NCI-H345 treated with DMSO at 0.1 percent for 48 hours (cell line): Measurements from ENCODE around the gene RAB10.
"Not testable (repeated sequence)": the region's sequence is repeated elsewhere in the genome, so short reads cannot be mapped to it uniquely, and the experiment has no call there.

Experiments used
- DNase-seq: peaks from one replicate; lab custom pipeline; 2025; ENCODE audit not compliant: unreplicated experiment; lab: John Stamatoyannopoulos, UW

Gene RAB10

DNA sequence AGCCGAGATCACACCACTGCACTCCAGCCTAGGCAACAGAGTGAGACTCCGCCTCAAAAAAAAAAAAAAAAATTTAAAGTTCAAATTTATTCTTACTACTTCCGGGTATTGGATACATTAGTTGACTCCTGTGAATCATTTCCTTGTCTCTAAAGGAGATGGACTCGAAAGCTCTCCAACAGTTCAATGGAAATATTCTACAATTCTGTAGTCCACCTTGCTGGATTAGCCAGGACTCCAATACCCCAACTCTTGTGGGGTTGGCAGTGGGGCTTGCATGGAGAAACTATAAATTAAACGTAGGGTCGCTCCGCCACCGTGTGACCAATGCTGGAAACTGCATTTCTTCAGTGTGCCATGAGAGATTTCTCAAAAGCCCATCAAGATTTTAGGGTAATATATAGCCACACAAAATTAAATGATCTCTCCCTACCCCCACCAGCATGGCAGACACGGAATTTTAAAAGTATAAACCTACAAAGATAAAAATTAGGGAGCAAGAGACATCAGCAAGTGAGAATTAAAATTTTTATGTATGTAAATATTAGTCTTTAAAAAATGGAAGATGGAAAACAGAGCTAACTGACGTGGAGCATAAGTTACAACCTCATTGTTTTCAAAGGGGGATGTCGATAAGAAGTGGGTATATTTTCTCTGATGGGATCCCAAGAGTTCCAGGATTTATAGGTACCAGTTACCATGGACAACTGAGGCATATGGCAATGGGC lies 111.2 kb downstream of the RAB10 start:
- peak; percentile 33 for DNase-seq

DNA sequence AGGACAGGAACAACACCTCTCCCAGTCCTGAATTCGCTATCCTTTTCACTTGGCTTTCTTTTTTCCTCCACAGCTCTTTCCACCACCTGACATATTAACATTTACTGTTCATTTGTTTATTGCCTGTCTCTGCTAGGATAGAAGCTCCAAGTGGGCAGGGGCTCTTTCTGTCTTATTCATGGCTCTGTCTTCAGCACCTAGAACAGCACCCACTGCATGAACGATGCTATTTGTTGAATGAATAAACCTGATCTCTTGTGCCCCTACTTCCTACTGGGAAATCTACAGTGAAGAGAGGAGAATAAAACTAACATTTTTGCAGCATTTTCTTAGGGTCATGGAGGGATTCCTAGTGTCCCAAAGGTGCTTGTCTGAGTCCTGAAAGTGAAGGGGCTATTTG lies 114.6 kb downstream of the RAB10 start:
- no peak for DNase-seq

DNA sequence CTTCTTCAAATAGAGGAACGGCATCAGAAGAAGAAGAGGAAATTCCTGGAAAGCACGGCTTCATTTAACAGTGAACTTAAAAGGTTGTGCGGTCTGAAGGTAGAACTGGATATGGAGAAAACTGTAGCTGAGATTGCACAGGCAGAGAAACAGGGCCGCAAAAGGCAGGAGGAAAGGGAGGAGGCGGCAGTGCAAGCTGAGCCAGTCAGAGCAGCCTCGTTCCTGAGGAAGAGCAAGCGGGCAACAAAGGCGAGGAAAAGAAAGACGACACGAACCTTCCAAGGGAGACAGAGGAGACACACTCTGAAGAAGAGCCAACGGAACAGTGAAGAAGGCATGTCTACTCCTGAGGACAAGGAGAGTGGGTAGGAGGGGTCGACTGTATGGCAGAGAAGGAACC lies 116.4 kb downstream of the RAB10 start:
- no peak for DNase-seq

DNA sequence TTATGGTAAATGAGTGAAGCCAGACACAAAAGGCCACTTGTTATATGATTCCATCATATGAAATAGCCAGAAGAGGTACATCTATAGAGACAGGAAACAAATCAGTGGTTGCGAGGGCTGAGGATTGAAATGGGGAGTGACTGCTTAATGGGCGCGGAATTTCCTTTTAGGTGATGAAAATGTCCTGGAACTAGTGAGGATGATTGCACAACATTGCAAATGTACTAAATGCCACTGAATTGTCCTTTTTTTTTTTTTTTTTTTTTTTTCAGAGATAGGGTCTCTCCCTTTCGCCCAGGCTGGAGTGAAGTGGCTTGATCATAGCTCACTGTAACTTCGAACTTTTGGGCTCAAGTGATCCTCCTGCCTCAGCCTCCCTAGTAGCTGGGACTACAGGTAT lies 123.7 kb downstream of the RAB10 start:
- DNase-seq, result no peak

DNA sequence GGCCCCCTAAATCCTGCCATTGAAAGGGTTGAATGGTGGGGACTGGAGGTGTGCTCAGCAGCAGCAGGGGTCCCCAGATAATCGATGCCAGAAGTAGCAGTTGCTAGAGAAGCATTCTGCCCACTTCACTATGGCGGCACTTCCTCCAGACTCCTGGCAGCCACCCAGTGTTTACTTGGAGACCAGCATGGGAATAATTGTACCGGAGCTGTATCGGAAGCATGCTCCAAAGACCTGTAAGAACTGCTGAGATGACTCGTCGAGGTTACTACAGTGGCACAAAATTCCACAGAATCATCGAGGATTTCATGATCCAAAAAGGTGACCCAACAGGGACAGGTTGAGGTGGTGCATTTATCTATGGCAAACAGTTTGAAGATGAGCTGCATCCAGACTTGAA lies 128.0 kb downstream of the RAB10 start:
- DNase-seq, result no peak

DNA sequence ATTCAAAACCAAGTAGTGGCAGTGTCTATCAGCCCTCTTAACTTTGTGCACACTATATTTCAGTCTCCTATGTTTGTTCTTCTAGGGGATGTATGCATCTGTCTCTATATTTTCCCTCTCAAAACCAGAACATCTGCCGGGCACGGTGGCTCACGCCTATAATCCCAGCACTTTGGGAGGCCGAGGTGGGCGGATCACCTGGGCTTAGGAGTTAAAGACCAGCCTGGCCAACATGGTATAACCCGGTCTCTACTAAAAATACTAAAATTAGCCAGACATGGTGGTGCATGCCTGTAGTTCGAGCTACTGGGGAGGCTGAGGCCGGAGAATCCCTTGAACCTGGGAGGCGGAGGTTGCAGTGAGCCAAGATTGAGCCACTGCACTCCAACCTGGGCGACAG lies 129.1 kb downstream of the RAB10 start:
- no peak for DNase-seq

DNA sequence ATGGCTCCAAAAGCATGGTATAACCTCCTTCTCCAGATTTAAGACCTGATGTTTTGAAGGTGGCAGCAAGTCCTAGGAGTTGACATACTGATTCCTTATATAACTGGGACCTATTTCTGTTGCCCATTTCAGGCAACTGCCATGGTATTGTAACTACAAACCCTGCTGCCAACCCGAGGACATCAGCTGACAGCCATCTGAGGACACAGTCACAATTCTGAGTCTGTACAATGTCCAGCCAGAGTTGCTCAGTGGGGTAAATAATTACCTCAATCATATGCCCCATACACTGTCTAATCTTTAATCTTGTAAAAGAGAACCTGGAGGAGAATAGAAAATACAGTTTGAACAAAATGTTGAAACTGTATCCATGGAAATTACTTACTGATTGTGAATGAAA lies 130.3 kb downstream of the RAB10 start:
- no peak for DNase-seq

DNA sequence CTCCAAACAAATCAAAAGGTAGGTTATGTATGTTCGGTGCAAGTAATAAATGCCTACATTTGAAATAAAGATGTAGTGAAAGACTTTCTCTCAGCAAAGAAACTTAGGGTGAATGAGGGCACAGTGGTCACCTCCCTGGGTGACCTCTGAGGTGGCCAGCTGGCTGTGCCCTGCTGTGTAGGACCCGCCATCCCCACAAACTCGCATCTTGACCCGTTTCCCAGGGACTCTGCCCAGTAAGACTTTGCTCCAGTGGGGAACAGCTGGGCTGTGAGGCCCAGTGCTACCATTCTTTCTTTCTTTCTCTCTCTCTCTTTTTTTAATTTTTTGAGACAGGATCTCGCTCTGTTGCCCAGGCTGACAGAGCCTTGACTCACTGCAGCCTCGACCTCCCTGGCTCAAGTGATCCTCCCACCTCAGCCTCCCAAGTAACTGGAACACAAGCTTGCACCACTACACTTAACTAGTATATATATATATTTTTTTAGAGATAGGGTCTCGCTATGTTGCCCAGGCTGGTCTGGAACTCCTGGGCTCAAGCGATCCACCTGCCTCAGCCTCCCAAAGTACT lies 130.8 kb downstream of the RAB10 start:
- DNase-seq, result no peak

DNA sequence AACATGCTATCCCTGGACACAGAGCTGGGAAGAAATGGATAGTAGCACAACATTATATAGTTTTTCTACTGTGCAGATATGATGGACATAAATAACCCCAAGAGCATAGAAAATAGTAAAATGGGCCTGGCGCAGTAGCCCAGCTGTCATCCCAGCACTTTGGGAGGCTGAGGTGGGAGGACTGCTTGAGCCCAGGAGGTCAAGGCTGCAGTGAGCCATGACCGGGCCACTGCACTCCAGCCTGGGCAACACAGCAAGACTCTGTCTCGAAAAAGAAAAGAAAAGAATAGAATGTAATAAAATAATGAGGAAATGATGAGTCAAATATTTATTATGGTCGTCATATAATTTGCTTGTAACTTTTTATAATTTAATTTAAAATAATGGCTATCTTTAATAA lies 131.5 kb downstream of the RAB10 start:
- DNase-seq, result no peak

DNA sequence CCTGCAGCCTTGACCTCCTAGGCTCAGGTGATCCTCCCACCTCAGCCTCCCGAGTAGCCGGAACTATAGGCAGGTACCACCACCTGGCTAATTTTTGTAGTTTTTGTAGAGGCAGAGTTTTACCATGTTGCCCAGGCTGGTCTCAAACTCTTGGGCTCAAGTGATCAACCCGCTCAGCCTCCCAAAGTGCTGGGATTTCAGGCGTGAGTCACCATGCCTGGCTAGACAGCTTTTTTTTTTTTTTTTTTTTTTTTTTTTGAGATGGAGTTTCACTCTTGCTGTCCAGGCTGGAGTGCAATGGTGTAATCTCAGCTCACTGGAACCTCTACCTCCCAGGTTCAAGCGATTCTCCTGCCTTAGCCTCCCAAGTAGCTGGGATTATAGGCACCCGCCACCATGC lies 132.7 kb downstream of the RAB10 start:
- not testable (repeated sequence) for DNase-seq

DNA sequence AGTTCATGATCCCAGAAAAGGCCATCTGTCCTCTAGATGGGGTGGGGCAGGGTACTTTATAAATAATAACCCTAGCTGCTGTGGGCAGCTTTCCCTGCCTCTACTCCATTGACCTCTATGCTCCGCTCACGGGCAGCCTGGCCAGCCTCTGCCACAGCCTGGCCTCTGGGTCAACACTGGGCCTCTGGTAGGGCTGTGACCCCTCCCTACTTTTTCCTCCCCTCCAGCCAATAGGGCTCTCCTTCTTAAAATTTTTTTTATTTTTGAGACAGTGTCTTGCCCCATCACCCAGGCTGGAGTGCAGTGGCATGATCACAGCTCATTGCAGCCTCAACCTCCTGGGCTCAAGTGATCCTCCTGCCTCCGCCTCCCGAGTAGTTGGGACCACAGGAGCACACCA lies 134.9 kb downstream of the RAB10 start:
- DNase-seq, result no peak

DNA sequence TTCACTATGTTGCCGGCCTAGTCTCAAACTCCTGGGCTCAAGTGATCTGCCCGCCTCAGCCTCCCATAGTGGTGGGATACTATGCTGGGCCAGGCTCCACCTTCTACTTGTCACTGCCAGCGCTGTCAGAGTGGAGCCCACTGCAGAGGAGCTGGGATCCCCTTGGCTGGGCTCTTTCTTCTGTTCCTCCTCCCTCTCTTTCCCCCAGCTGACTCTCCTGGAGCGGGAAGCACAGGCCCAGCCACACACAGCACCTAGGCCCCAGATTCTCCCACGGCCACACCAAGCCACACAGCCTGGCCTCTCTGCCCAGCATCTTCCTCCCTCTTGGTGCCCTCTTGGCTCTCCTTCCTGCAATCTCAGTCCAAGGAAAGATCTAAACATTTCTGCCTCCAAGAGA lies 135.3 kb downstream of the RAB10 start:
- DNase-seq, result no peak

DNA sequence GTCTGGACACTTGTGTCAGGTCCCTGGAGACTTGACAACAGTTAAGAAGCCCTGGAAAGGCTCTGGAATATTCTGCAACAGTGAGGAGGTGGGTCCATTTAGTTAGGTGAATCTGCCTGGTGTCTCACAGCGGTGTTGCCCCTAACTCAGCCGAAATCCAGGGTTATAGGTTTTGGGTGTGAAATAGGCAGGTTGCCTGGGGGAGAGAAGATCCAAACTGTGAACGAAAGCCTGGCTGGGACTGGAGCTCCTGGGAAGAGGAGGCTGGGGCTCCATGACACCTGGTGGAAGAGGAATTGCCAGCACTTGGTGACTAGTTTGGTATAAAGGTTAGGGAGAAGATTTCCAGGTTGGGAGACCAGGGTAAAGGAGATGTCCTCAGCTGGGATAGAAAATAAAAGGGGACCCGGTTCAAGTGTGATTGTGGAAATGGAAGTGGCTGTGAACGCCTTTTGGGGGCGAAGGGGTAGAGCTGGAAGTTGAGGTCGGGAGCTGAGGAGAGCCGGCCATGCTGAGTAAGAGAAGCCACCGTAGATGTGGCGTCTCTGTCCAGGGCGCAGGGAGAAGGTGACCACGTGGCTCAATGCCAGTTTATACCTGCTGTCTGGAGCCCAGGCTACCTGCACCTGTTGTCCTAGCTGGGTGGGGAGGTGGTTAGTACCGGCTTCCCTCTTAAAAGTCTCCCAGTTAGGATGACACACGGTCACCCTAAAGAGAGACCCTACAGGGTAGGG lies 136.0 kb downstream of the RAB10 start:
- DNase-seq, result no peak

DNA sequence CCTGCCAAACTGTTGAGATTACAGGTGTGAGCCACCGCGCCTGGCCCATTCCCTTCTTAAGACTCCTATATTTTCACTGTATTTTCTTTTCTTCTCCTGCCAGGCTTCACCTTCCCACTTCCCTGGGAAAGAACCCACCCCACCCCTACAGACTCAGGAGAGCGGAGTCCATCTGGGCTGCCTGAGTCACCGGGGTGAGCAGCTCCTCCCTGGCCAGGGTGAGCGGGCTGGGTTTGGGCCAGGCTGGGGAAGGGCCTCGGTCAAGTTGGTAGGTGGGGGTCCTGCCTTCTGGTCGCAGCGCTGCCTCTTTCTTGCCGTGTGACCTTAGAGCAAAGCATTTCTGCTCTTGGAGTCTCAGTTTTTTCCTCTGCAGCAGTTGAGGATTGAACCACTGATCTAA lies 136.9 kb downstream of the RAB10 start:
- no peak for DNase-seq

DNA sequence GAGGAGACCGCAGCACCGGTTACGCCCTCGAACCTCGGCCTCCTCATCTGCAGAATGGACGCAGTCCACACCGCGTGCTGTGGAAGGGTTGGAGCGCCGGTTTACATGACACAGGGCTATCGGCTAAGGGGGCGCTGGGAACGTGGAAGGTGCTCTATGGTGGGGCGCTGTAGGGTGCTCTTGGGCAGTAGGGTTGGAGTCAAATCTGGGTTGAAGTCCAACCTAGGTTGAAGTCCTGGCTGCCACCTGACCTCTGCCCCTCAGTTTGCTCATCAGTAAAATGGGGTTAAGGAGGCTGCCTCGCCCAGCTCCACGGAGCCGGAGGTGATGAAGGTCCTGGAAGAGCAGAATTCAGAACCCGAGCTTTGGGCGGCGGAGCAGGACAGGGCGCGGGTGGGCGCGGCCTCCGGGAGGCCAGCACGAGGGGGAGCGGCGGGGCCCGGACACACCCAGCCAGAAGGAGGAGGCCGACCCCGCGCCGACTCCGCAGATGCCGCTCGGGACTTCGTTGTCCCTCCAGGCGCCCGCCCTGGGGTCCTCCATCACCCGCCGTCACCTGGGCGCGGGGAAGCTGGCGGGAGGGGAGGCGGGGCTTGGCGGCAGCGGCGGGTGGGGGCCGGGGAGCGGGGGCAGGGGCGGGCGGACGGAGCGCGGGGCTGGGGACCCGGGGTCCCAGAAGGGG lies 138.4 kb downstream of the RAB10 start:
- DNase-seq, result peak; percentile 20

DNA sequence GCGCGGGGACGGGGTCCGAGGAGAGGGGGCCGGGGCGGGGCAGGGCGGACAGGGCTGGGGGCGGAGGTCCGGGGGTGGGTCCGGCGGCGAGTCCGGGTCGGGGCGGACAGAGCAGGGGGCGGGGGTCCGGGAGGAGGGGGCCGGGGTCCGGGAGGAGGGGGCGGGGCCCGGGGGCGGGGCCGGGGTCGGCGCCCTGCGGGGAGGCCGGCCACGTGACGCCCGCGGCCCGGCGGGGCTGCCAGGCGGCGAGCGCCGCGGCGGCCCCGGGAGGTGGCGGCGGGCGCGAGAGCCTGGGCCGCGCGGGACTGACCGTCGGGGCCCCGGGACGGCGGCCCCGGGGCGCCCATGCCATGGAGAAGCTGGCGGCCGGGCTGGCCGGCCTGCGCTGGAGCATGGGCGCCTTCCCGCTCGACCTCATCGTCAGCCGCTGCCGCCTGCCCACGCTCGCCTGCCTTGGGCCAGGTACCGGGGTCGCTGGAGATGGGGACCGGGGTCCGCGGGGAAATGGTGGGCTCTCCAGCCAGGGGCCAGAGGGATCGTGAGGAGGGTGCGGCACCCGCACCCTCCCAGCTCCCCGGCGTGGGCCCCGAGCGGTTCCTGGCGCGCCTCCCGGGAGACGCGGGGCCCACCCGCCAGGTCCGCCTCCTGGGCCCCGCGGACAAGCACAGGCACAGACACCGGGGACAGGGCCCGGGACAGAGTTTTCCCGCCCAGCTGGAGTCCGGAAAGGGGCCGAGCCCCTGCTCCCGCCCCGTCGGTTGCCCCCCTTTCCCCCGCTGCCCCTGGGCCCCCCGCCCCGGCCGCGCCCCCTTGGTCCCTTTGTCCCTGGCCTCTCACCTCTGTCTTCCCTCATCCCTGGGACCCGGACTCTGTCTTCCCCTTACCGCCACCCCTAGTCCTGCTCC lies 139.2 kb downstream of the RAB10 start, which contains the start of gene GAREM2:
Gene GAREM2, plus strand, starts transcription at position 218 of the 905 bp plus-strand sequence. Its CDS starts 133 bp downstream, at position 351.
- DNase-seq, result no peak

DNA sequence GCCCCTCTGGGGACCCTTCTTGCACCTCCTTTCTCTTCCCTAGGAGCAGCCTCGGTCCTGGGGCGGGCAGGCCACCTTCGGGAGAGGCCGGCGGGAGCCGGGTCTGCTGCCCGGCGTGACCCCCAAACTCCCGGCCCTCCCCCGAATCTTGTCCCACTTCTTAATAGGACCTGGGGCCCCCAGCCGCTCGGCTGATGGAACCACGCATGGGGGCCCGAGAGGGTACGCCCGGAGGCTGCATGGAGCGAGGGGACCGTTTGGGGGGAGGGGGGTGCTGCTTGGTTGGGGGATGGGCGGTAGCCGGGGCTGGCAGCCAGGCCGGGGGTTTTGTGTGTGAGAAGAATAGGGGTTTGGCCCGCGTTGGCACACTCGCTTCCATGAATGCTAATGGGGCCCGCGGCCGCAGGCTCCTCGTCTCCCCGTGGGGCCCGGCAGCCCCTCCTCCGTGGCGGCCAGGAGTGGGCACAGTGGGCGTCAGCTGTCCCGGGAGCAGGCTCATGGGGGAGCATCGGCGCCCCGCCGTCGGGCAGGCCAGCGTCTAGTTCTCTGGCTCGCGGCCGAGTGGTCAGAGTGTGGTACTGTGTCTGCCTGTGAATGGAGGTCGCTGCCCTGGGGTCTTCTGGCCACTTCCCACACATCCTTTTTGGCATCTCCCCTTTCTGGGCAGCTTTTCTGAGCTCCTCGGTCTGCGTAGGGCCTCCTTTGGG lies 140.0 kb downstream of the RAB10 start:
- DNase-seq, result no peak

DNA sequence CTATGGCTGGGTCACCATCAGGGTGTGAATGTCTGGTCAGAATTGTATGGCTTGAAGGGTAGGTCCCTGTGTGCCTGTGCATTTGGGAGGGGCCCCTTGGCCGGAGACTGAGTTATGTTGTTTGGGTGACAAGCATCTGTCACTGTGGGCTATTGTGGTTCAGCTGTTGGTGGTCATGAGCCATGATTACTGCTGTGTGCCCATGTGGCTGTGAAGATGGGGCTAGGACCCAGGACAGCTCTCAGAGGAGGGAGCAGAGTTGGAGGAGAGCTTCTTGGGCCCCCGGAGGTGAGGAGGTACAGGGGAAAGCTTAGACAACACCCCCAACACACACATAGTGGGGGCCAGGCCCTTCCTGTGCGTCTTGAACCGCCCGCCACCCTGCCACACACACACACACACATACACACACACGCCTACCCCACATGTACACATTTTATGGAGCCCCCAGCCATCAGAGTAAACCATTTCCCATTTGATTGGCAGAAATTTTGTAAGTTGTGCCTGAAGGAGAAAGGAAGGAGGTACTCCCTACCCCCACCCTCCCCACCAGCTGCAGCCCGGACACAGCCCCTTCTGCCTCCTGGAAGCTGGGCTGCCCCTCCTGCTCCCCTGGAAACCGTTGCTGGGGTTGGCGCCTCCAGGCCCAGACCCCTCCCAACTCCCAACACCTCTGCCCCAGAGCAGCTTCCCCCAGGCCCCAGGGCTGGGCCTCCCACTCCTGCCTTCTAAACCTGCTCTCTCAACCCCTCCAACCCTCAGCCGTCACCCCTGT lies 141.0 kb downstream of the RAB10 start:
- DNase-seq, result no peak
